Measurements from ENCODE around the gene SV2B. TPM values are rescaled to one million over a fixed set of nuclear protein-coding genes. Genes with fewer than 3 reads are reported as not detected.

The SV2B gene
- total and polyA plus RNA-seq, 2 donors (not counting 3 experiments of a cell fraction or from before 2014, with no cell fraction given), result not detected

DNA sequence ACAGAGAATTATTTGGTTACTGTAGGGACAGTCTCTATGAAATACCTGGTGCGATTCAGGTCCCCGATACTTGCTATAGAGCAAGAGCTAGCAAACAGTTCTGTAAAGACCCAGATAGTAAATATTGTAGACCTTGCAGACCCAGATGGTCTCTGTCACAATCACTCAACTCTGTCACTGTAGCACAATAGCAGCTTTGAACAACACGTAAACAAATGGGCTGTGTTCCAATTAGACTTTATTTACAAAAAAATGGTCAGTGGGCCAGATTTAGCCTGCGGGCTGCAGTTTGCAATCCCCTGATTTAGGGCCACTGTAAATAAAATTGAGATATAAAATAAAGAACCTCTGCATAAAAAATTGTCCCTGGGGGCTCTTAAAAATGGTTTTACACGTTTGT is 127.7 kb downstream of the SV2B start:
- no peaks in the 10 kb centered on the region for H3K36me3 ChIP-seq (ENCODE audit: control insufficient read depth in 2 of 2, extremely low read depth in 1 of 2, insufficient read depth in 2 of 2, low read length in 2 of 2)
- no peaks in the 10 kb centered on the region for H3K4me1 ChIP-seq (ENCODE audit: control insufficient read depth, extremely low read depth, insufficient read depth, low read length)
- intact Hi-C loops (cut with micrococcal nuclease), result no loop called here
- H3K9me3 ChIP-seq (replicated peaks; ENCODE audit: control insufficient read depth, insufficient read depth, low read length), result no peaks in the 10 kb centered on the region
- H2AFZ ChIP-seq (ENCODE audit: low read depth, low read length), result no peak overlapping the region
- H3K9ac ChIP-seq (replicated peaks; ENCODE audit: extremely low read depth, insufficient read depth, low read length), result no peak overlapping the region
- FAIRE-seq, result no peak
- dilution Hi-C loops (cut with MboI; ENCODE audit: extremely low pct_ligation_motif_present, low sequenced_read_pairs), result no loop called here
- H3K4me3 ChIP-seq (replicated peaks in 1 of 3; ENCODE audit: insufficient read depth in 1 of 3, low read depth in 1 of 3, low read length in 3 of 3), result no peak overlapping the region
- BruUV-seq (replicated peaks), result no TSS peak
- H4K20me1 ChIP-seq (replicated peaks; ENCODE audit: control insufficient read depth, extremely low read depth, insufficient read depth, low read length), result no peaks in the 10 kb centered on the region
- POLR2A ChIA-PET, result no interaction called here
- CTCF ChIA-PET, result interaction anchor here (3.1 kb wide), 1 partner anchor 172 kb away, joined by 22 read pairs; no protein-coding TSS in a partner anchor
- H3K27ac ChIP-seq (ENCODE audit: insufficient read depth, low read depth, low read length), result no peak overlapping the region
- no peaks in the 10 kb centered on the region for H3K27me3 ChIP-seq (ENCODE audit: control insufficient read depth in 2 of 2, insufficient read depth in 2 of 2, low read length in 2 of 2)
- H3K4me2 ChIP-seq (ENCODE audit: insufficient read depth, low read length), result no peak overlapping the region
- no peak for DNase-seq (ENCODE audit: low read depth, low spot score)
- TF ChIP-seq POLR2A (IDR thresholded peaks at IDR 0.05; ENCODE audit: low read depth, low read length), result no peak
- no peak for TF ChIP-seq MYC (IDR thresholded peaks at IDR 0.05; ENCODE audit: low read depth, low read length)
- no peak for TF ChIP-seq JUN (IDR thresholded peaks at IDR 0.05; ENCODE audit: borderline replicate concordance, insufficient read depth, insufficient read length, low read depth)
- no peak for TF ChIP-seq FOS (IDR thresholded peaks at IDR 0.05; ENCODE audit: borderline replicate concordance, insufficient read depth, low read length)
- TF ChIP-seq, protein P1, sequence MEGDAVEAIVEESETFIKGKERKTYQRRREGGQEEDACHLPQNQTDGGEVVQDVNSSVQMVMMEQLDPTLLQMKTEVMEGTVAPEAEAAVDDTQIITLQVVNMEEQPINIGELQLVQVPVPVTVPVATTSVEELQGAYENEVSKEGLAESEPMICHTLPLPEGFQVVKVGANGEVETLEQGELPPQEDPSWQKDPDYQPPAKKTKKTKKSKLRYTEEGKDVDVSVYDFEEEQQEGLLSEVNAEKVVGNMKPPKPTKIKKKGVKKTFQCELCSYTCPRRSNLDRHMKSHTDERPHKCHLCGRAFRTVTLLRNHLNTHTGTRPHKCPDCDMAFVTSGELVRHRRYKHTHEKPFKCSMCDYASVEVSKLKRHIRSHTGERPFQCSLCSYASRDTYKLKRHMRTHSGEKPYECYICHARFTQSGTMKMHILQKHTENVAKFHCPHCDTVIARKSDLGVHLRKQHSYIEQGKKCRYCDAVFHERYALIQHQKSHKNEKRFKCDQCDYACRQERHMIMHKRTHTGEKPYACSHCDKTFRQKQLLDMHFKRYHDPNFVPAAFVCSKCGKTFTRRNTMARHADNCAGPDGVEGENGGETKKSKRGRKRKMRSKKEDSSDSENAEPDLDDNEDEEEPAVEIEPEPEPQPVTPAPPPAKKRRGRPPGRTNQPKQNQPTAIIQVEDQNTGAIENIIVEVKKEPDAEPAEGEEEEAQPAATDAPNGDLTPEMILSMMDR (IDR thresholded peaks at IDR 0.05; ENCODE audit: extremely low read depth in 1 of 2, insufficient read depth in 1 of 2, low read depth in 1 of 2, low read length in 2 of 2), result no peak
- no peak for TF ChIP-seq GATA2 (IDR thresholded peaks at IDR 0.05; ENCODE audit: insufficient read depth, insufficient read length, low read depth, low read length)
- no peak for TF ChIP-seq POLR2AphosphoS5 (IDR thresholded peaks at IDR 0.05; ENCODE audit: insufficient read depth, low read depth, low read length)
- no peak for TF ChIP-seq EZH2 (IDR thresholded peaks at IDR 0.05; ENCODE audit: borderline replicate concordance, low read depth, low read length, severe bottlenecking)
- TF ChIP-seq, protein P2, sequence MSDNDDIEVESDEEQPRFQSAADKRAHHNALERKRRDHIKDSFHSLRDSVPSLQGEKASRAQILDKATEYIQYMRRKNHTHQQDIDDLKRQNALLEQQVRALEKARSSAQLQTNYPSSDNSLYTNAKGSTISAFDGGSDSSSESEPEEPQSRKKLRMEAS (IDR thresholded peaks at IDR 0.05; ENCODE audit: insufficient read depth, insufficient read length), result no peak
- no peaks in the 10 kb centered on the region for H3K79me2 ChIP-seq (ENCODE audit: control insufficient read depth, insufficient read depth, low read length)
- no peaks in the 10 kb centered on the region for H3K9me1 ChIP-seq (replicated peaks; ENCODE audit: control insufficient read depth, extremely low read depth, insufficient read depth, low read length)
